ENCODE results near the gene ADAT3.

The ADAT3 gene

DNA sequence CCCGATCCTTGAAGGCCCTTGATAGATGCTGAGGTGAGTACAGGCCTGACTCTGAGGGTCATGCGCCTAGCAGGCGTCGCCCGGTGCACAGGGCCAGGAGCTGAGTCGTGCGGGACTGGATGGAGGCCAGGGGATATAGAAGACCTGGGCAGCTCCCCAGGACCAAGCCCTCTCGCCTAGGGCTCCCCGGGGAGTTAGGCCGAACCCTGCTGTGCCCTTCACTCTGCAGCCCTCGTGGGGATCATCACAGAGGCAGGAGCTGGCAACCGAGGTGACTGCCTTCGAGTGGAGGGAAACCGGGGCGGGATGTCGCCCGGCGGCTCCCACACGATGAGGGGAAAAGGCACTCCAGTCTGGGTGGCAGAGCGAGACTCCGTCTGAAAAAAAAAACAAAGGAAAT, 47.4 kb downstream of the ADAT3 start:
- Histone ChIP-seq H3K9ac (no peak overlapping the region), H3K4me1 (ENCODE audit: low read depth, poor library complexity, severe bottlenecking) (no peaks in the 10 kb centered on the region), H3K4me3 (IDR thresholded peaks at IDR 0.05; ENCODE audit: insufficient read depth, low read depth, low read length) (no peak overlapping the region), H2AFZ (ENCODE audit: low read depth) (no peak overlapping the region), H3K4me2 (no peak overlapping the region), H4K20me1 (ENCODE audit: insufficient read depth) (no peaks in the 10 kb centered on the region), H3K27ac (no peak overlapping the region), H3K27me3 (ENCODE audit: insufficient read depth, low read depth) (no peaks in the 10 kb centered on the region), H3K36me3 (ENCODE audit: insufficient read depth) (no peaks in the 10 kb centered on the region), H3K79me2 (ENCODE audit: insufficient read depth, low read depth) (peaks cover 65% of the 10 kb centered on the region)
- TF ChIP-seq, protein P1, sequence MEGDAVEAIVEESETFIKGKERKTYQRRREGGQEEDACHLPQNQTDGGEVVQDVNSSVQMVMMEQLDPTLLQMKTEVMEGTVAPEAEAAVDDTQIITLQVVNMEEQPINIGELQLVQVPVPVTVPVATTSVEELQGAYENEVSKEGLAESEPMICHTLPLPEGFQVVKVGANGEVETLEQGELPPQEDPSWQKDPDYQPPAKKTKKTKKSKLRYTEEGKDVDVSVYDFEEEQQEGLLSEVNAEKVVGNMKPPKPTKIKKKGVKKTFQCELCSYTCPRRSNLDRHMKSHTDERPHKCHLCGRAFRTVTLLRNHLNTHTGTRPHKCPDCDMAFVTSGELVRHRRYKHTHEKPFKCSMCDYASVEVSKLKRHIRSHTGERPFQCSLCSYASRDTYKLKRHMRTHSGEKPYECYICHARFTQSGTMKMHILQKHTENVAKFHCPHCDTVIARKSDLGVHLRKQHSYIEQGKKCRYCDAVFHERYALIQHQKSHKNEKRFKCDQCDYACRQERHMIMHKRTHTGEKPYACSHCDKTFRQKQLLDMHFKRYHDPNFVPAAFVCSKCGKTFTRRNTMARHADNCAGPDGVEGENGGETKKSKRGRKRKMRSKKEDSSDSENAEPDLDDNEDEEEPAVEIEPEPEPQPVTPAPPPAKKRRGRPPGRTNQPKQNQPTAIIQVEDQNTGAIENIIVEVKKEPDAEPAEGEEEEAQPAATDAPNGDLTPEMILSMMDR (conservative IDR thresholded peaks at IDR 0.05; ENCODE audit: low read depth, low read length), result no peak

DNA sequence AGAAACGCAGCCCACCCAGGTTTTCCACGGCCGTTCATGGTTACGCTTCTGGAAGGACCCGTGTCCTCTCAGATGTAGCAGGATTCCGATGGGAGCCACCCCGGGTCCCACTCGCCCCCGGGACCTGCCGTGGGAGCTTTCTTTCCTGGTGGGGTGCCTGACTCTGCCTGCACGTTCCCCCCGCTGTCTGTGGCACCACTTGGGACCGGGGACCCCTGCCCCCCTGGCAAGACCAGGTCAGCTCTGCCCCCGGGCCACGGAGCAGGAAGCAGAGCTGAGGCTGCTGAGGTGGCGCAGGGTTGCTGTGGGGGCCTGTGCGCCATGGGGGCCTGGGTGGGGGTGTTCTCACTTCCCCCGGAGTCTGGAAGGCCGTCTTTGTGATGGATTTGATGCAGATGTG, 47.8 kb downstream of the ADAT3 start:
- Histone ChIP-seq H3K36me3 (ENCODE audit: insufficient read depth) (no peaks in the 10 kb centered on the region), H3K4me3 (IDR thresholded peaks at IDR 0.05; ENCODE audit: insufficient read depth, low read depth, low read length) (no peak overlapping the region), H2AFZ (ENCODE audit: low read depth) (no peak overlapping the region), H3K79me2 (ENCODE audit: insufficient read depth, low read depth) (peaks cover 61% of the 10 kb centered on the region), H3K4me2 (no peak overlapping the region), H3K4me1 (ENCODE audit: low read depth, poor library complexity, severe bottlenecking) (no peaks in the 10 kb centered on the region), H3K27me3 (ENCODE audit: insufficient read depth, low read depth) (no peaks in the 10 kb centered on the region), H3K9ac (no peak overlapping the region), H3K27ac (no peak overlapping the region), H4K20me1 (ENCODE audit: insufficient read depth) (no peaks in the 10 kb centered on the region)
- TF ChIP-seq, protein P1 (conservative IDR thresholded peaks at IDR 0.05; ENCODE audit: low read depth, low read length), result no peak

DNA sequence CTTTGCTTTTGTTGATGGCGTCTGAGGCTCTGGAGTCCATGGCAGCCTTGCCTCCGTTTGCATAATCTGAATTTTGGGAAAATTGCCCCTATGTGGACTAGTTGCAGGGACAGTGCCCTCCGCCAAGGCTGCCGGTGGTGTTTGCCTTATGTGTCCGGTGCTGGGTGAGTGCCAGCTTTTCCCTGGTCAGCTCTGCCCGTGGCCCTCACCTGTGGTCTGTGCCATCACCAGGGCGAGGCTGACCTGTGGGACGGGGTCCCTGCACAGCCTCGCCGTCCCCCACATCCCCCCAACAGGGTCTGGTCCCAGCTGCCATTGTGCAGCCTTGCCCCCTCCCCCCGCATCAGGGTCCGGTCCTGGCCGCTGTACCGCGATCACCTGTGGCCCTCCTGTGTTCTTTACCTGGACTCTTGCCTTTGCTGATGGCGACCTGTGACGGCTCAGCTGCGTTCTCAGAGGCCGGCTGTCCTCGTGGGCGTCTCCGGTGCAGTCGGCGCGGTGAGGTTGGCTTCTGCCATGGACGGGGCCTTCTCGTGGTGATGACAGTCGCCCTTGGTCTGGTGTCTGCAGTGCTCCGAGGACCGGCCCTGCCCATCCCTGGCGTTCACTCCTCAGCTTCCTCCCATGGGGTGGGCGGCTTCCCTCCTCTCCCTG, 48.4 kb downstream of the ADAT3 start:
- Histone ChIP-seq H3K27ac (no peak overlapping the region), H3K79me2 (ENCODE audit: insufficient read depth, low read depth) (peaks cover 56% of the 10 kb centered on the region), H4K20me1 (ENCODE audit: insufficient read depth) (no peaks in the 10 kb centered on the region)

DNA sequence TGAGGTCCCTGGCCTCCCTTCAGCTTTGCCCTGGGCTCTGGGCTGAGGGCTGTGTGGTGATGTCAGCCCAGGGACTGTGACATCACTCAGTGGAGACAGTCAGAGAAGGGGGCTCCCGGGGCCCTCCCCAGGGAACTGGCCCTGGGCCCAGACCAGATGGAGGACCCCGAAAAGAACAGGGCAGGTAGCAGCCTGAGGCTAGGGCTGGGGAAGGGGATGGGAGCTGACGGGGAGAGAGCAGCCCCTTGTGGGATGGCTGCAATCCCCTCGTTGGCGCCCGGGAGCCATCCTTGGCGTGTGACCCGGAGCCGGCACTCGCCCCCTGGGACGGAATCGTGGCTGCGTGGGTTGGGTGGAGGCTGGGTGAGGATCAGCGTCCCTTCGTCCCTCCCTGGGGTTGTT, 49.3 kb downstream of the ADAT3 start:
- H4K20me1 ChIP-seq (ENCODE audit: insufficient read depth), result no peaks in the 10 kb centered on the region
- H3K4me3 ChIP-seq (IDR thresholded peaks at IDR 0.05; ENCODE audit: insufficient read depth, low read depth, low read length), result no peak overlapping the region
- no peak overlapping the region for H2AFZ ChIP-seq (ENCODE audit: low read depth)
- H3K4me1 ChIP-seq (ENCODE audit: low read depth, poor library complexity, severe bottlenecking), result no peaks in the 10 kb centered on the region
- no peaks in the 10 kb centered on the region for H3K36me3 ChIP-seq (ENCODE audit: insufficient read depth)
- H3K9ac ChIP-seq, result no peak overlapping the region
- TF ChIP-seq, protein P1 (conservative IDR thresholded peaks at IDR 0.05; ENCODE audit: low read depth, low read length), result no peak
- no peak overlapping the region for H3K27ac ChIP-seq
- H3K27me3 ChIP-seq (ENCODE audit: insufficient read depth, low read depth), result no peaks in the 10 kb centered on the region
- H3K79me2 ChIP-seq (ENCODE audit: insufficient read depth, low read depth), result peaks cover 46% of the 10 kb centered on the region
- H3K4me2 ChIP-seq, result no peak overlapping the region

More for the DNA sequence above, 48.4 kb downstream of the ADAT3 start:
- H3K9ac ChIP-seq, result no peak overlapping the region
- no peak overlapping the region for H2AFZ ChIP-seq (ENCODE audit: low read depth)
- no peaks in the 10 kb centered on the region for H3K4me1 ChIP-seq (ENCODE audit: low read depth, poor library complexity, severe bottlenecking)
- no peaks in the 10 kb centered on the region for H3K36me3 ChIP-seq (ENCODE audit: insufficient read depth)
- H3K27me3 ChIP-seq (ENCODE audit: insufficient read depth, low read depth), result no peaks in the 10 kb centered on the region
- H3K4me2 ChIP-seq, result no peak overlapping the region
- TF ChIP-seq, protein P1 (conservative IDR thresholded peaks at IDR 0.05; ENCODE audit: low read depth, low read length), result no peak
- no peak overlapping the region for H3K4me3 ChIP-seq (IDR thresholded peaks at IDR 0.05; ENCODE audit: insufficient read depth, low read depth, low read length)

Measured in KMS-11 (cell line).